ENCODE data around the gene GAR1.

DNA sequence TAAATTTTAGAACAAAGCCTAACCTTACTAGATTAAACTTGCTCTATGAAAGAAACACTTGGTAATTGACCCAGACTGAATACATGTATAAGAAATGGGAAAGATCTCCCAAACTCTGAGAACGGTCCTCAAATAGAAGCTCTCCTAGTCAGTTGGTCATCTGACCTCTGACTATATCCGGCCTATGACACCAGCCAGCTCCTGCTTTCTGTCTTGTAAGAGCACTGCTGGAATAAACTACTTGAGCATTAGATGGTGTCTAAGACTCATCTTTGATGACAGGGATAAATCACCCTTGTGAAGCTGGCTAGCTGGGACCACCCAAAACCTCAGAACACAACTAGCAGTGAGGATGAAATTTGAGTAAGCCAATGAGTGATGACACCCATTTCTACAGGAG lies 56.5 kb downstream of the GAR1 start:
- TF ChIP-seq, protein P1, sequence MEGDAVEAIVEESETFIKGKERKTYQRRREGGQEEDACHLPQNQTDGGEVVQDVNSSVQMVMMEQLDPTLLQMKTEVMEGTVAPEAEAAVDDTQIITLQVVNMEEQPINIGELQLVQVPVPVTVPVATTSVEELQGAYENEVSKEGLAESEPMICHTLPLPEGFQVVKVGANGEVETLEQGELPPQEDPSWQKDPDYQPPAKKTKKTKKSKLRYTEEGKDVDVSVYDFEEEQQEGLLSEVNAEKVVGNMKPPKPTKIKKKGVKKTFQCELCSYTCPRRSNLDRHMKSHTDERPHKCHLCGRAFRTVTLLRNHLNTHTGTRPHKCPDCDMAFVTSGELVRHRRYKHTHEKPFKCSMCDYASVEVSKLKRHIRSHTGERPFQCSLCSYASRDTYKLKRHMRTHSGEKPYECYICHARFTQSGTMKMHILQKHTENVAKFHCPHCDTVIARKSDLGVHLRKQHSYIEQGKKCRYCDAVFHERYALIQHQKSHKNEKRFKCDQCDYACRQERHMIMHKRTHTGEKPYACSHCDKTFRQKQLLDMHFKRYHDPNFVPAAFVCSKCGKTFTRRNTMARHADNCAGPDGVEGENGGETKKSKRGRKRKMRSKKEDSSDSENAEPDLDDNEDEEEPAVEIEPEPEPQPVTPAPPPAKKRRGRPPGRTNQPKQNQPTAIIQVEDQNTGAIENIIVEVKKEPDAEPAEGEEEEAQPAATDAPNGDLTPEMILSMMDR (optimal IDR thresholded peaks at IDR 0.05 in 1 of 3, IDR thresholded peaks at IDR 0.05 in 1 of 3, conservative IDR thresholded peaks at IDR 0.05 in 1 of 3; ENCODE audit: extremely low read depth in 1 of 3, insufficient read depth in 2 of 3, low read length in 3 of 3) = no peak
- TF ChIP-seq EZH2 (IDR thresholded peaks at IDR 0.05; ENCODE audit: low read length) = no peak
